ENCODE data around the gene ARHGAP40.

The ARHGAP40 gene

DNA sequence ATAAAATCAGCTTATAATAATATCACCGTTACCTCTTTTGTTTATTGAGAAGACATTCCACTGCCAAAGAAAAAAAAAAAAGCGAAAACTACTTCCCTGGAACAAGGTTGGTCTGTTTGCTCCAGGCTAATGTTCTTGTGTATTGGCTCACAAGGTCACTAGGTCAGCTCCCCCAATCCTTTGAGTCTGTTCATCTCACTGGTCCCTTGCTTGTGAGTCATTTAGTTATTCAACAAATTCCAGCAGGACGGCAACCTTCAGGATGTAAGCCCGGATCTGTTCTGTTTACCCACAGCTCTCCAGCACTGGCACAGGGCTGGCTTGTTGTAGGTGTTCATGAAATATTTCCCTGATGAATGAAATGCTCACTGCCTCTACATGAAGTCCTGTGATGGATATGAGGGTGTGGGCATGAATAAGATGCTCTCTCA lies 3.3 kb downstream of the ARHGAP40 start:
- H3K4me1 ChIP-seq (ENCODE audit: low read depth, poor library complexity, severe bottlenecking) = no peaks in the 10 kb centered on the region
- no peak overlapping the region for H3K4me2 ChIP-seq
- no peak overlapping the region for H3K4me3 ChIP-seq (IDR thresholded peaks at IDR 0.05; ENCODE audit: insufficient read depth, low read depth, low read length)
- H3K27me3 ChIP-seq (ENCODE audit: insufficient read depth, low read depth) = 0 out of 2 replicates have a peak, but pooled peaks cover 5% of the 10 kb centered on the region
- no peaks in the 10 kb centered on the region for H3K79me2 ChIP-seq (ENCODE audit: insufficient read depth, low read depth)
- H4K20me1 ChIP-seq (ENCODE audit: insufficient read depth) = no peaks in the 10 kb centered on the region
- H2AFZ ChIP-seq (ENCODE audit: low read depth) = no peak overlapping the region
- H3K36me3 ChIP-seq (ENCODE audit: insufficient read depth) = no peaks in the 10 kb centered on the region
- no peak overlapping the region for H3K9ac ChIP-seq
- no peak overlapping the region for H3K27ac ChIP-seq
- TF ChIP-seq, protein P1, sequence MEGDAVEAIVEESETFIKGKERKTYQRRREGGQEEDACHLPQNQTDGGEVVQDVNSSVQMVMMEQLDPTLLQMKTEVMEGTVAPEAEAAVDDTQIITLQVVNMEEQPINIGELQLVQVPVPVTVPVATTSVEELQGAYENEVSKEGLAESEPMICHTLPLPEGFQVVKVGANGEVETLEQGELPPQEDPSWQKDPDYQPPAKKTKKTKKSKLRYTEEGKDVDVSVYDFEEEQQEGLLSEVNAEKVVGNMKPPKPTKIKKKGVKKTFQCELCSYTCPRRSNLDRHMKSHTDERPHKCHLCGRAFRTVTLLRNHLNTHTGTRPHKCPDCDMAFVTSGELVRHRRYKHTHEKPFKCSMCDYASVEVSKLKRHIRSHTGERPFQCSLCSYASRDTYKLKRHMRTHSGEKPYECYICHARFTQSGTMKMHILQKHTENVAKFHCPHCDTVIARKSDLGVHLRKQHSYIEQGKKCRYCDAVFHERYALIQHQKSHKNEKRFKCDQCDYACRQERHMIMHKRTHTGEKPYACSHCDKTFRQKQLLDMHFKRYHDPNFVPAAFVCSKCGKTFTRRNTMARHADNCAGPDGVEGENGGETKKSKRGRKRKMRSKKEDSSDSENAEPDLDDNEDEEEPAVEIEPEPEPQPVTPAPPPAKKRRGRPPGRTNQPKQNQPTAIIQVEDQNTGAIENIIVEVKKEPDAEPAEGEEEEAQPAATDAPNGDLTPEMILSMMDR (conservative IDR thresholded peaks at IDR 0.05; ENCODE audit: low read depth, low read length) = no peak

DNA sequence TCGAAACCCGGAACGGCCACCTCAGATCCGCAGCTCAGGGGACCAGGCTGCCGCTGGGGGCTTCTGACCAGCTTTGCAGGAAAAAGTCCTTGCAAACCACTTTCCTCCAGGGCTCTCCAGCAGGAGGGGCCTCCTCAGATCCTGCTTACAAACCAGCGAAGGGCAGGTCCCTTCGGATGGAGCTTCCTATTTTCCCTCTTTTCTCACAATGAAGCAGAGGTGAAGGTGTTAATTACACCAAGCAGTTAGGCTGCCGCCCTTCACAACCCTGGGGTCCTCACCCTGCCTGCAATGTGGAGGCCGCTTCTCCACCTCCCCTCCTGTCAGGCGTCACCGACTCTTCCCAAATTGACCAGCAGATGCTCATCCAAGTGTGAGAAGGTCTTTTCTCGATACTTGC lies 5.7 kb downstream of the ARHGAP40 start:
- TF ChIP-seq, protein P1 (conservative IDR thresholded peaks at IDR 0.05; ENCODE audit: low read depth, low read length) = no peak
- Histone ChIP-seq H3K36me3 (ENCODE audit: insufficient read depth) (no peaks in the 10 kb centered on the region), H2AFZ (ENCODE audit: low read depth) (no peak overlapping the region), H3K79me2 (ENCODE audit: insufficient read depth, low read depth) (no peaks in the 10 kb centered on the region), H3K4me3 (IDR thresholded peaks at IDR 0.05; ENCODE audit: insufficient read depth, low read depth, low read length) (no peak overlapping the region), H3K4me2 (no peak overlapping the region), H3K4me1 (ENCODE audit: low read depth, poor library complexity, severe bottlenecking) (no peaks in the 10 kb centered on the region), H4K20me1 (ENCODE audit: insufficient read depth) (no peaks in the 10 kb centered on the region), H3K27me3 (ENCODE audit: insufficient read depth, low read depth) (0 out of 2 replicates have a peak, but pooled peaks cover under 1% of the 10 kb centered on the region), H3K9ac (no peak overlapping the region), H3K27ac (no peak overlapping the region)

DNA sequence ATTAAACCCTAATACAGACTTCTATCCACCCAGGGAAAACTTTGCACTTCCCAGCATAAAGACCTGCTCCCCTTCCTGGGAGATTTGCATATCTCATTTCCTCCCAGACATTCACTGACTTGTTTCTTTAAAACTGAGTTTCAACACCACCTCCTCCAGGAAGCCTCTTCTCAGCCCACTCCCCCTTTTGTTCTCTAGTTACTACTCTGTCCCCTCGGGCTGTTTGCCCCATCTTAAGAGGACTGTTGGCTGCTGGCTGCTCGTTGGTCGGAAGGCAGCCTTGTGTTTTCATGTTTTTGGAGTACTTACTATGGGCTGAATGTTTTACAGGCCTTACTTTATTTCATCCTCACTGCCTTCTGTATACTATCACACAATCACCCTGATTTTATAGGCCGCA lies 6.6 kb downstream of the ARHGAP40 start:
- Histone ChIP-seq H3K4me3 (IDR thresholded peaks at IDR 0.05; ENCODE audit: insufficient read depth, low read depth, low read length) (no peak overlapping the region), H3K4me2 (no peak overlapping the region), H3K9ac (no peak overlapping the region), H4K20me1 (ENCODE audit: insufficient read depth) (no peaks in the 10 kb centered on the region), H2AFZ (ENCODE audit: low read depth) (no peak overlapping the region), H3K27me3 (ENCODE audit: insufficient read depth, low read depth) (no peaks in the 10 kb centered on the region), H3K36me3 (ENCODE audit: insufficient read depth) (no peaks in the 10 kb centered on the region), H3K27ac (no peak overlapping the region), H3K4me1 (ENCODE audit: low read depth, poor library complexity, severe bottlenecking) (no peaks in the 10 kb centered on the region), H3K79me2 (ENCODE audit: insufficient read depth, low read depth) (no peaks in the 10 kb centered on the region)
- TF ChIP-seq, protein P1 (conservative IDR thresholded peaks at IDR 0.05; ENCODE audit: low read depth, low read length) = no peak

DNA sequence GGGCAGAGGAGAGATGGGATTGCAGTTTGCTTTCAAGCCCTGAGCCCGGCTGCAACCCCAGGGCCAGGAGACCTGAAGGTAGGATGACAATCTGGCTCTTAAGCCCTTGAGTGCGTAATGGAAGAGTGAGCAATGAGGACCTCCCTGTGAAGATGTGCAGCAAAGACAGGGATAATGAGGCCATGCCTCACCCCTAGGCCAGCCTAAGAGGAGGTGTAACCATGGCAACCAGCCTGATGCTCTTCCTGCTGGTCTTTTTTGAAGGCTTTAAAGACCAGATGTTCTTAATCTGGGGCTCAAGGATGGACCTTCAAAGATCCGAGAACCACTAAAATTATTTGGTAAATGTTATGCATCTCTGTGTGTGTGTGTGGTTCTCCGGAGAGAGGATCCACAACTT lies 8.2 kb downstream of the ARHGAP40 start:
- no peaks in the 10 kb centered on the region for H4K20me1 ChIP-seq (ENCODE audit: insufficient read depth)
- no peak overlapping the region for H3K9ac ChIP-seq
- TF ChIP-seq, protein P1 (conservative IDR thresholded peaks at IDR 0.05; ENCODE audit: low read depth, low read length) = no peak
- H3K27me3 ChIP-seq (ENCODE audit: insufficient read depth, low read depth) = no peaks in the 10 kb centered on the region
- no peak overlapping the region for H3K4me2 ChIP-seq
- no peaks in the 10 kb centered on the region for H3K4me1 ChIP-seq (ENCODE audit: low read depth, poor library complexity, severe bottlenecking)
- no peak overlapping the region for H3K27ac ChIP-seq
- H3K4me3 ChIP-seq (IDR thresholded peaks at IDR 0.05; ENCODE audit: insufficient read depth, low read depth, low read length) = no peak overlapping the region
- no peaks in the 10 kb centered on the region for H3K36me3 ChIP-seq (ENCODE audit: insufficient read depth)
- H2AFZ ChIP-seq (ENCODE audit: low read depth) = no peak overlapping the region
- no peaks in the 10 kb centered on the region for H3K79me2 ChIP-seq (ENCODE audit: insufficient read depth, low read depth)

All from KMS-11 (cell line).